HL-60 (cell line): ENCODE data around the gene CAMTA1.

Source experiments
- GABPA ChIP-seq: IDR thresholded peaks from 2 replicates; pipeline ENCODE4 v1.6.1; 2012; ENCODE audit warnings: low read depth
- POLR2AphosphoS5 ChIP-seq: IDR thresholded peaks from 2 replicates; pipeline ENCODE4 v1.6.1; 2012; ENCODE audit warnings: low read depth
- TF ChIP-seq, protein P1 (sequence below): IDR thresholded peaks from one replicate; pipeline ENCODE4 v1.5.1; 2011; ENCODE audit warnings: low read length, control low read depth, inconsistent platforms; ENCODE audit not compliant: insufficient read depth
- TF ChIP-seq, protein P2 (sequence below): IDR thresholded peaks from 2 replicates; pipeline ENCODE4 v1.6.1; 2012; ENCODE audit warnings: low read depth; ENCODE audit not compliant: insufficient replicate concordance

DNA sequence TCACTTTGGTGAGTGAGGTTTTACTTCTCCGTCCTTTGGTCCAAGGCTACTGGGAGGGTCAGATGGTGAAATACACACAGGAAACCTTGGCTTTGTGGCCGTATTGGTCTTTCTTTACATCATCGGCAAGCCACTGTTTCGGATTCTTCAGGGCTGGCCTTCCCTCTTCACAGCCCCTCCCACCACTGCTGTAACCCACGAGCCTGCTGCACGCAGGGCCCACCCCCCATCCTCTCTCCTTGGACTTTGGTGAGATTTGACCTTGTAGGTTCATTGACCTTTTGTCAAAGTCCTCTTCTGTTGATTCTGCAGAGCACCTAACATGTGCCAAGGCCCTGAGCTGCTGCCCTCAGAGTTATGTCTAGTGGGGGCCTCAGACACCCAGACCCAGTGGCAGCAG lies 328.6 kb downstream of the CAMTA1 start:
- TF ChIP-seq, protein P1, sequence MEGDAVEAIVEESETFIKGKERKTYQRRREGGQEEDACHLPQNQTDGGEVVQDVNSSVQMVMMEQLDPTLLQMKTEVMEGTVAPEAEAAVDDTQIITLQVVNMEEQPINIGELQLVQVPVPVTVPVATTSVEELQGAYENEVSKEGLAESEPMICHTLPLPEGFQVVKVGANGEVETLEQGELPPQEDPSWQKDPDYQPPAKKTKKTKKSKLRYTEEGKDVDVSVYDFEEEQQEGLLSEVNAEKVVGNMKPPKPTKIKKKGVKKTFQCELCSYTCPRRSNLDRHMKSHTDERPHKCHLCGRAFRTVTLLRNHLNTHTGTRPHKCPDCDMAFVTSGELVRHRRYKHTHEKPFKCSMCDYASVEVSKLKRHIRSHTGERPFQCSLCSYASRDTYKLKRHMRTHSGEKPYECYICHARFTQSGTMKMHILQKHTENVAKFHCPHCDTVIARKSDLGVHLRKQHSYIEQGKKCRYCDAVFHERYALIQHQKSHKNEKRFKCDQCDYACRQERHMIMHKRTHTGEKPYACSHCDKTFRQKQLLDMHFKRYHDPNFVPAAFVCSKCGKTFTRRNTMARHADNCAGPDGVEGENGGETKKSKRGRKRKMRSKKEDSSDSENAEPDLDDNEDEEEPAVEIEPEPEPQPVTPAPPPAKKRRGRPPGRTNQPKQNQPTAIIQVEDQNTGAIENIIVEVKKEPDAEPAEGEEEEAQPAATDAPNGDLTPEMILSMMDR, result no peak
- TF ChIP-seq GABPA, result no peak
- TF ChIP-seq, protein P2, sequence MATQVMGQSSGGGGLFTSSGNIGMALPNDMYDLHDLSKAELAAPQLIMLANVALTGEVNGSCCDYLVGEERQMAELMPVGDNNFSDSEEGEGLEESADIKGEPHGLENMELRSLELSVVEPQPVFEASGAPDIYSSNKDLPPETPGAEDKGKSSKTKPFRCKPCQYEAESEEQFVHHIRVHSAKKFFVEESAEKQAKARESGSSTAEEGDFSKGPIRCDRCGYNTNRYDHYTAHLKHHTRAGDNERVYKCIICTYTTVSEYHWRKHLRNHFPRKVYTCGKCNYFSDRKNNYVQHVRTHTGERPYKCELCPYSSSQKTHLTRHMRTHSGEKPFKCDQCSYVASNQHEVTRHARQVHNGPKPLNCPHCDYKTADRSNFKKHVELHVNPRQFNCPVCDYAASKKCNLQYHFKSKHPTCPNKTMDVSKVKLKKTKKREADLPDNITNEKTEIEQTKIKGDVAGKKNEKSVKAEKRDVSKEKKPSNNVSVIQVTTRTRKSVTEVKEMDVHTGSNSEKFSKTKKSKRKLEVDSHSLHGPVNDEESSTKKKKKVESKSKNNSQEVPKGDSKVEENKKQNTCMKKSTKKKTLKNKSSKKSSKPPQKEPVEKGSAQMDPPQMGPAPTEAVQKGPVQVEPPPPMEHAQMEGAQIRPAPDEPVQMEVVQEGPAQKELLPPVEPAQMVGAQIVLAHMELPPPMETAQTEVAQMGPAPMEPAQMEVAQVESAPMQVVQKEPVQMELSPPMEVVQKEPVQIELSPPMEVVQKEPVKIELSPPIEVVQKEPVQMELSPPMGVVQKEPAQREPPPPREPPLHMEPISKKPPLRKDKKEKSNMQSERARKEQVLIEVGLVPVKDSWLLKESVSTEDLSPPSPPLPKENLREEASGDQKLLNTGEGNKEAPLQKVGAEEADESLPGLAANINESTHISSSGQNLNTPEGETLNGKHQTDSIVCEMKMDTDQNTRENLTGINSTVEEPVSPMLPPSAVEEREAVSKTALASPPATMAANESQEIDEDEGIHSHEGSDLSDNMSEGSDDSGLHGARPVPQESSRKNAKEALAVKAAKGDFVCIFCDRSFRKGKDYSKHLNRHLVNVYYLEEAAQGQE, result no peak
- no peak for TF ChIP-seq POLR2AphosphoS5
